Progenitor cell of endocrine pancreas (in vitro differentiated cells): ENCODE results near the gene MAP3K21. TPM values are rescaled to one million over a fixed set of nuclear protein-coding genes. Genes with fewer than 3 reads are reported as not detected.
A peak's percentile ranks its signal among the peaks of the same experiment; 100 is the strongest.

Source experiments
- DNase-seq: peaks from one replicate; pipeline ENCODE4 v3.0.0; 2021; ENCODE audit warnings: low spot score; ENCODE audit not compliant: unreplicated experiment
- H3K27ac Mint-ChIP-seq: 2 replicates; pipeline ENCODE4 v1.8.0; 2021; ENCODE audit warnings: mild to moderate bottlenecking, moderate library complexity, mixed read lengths
- H3K27me3 Mint-ChIP-seq: 2 replicates; pipeline ENCODE4 v1.8.0; 2021; ENCODE audit warnings: mixed read lengths
- H3K36me3 Mint-ChIP-seq: 2 replicates; pipeline ENCODE4 v1.8.0; 2022; ENCODE audit warnings: mixed read lengths; ENCODE audit not compliant: insufficient read depth
- H3K4me1 Mint-ChIP-seq: 2 replicates; pipeline ENCODE4 v1.8.0; 2021; ENCODE audit warnings: low read depth, mixed read lengths
- H3K4me3 Mint-ChIP-seq: 2 replicates; pipeline ENCODE4 v1.8.0; 2021; ENCODE audit warnings: low read depth, mild to moderate bottlenecking, moderate library complexity, mixed read lengths
- H3K9me3 Mint-ChIP-seq: 2 replicates; pipeline ENCODE4 v1.8.0; 2021; ENCODE audit warnings: low read depth, mixed read lengths
- total RNA-seq: library from RNA; stranded (reverse); gene quantifications from 2 replicates; pipeline ENCODE4 v1.2.1, GENCODE V29; 2021
- TF ChIP-seq, protein P1 (sequence below): fragments of 200-600 bp; sonication (generic); IDR thresholded peaks from one replicate; pipeline ENCODE4 v1.5.0; 2021; ENCODE audit warnings: antibody characterized with exemption, mild to moderate bottlenecking; ENCODE audit not compliant: unreplicated experiment

The MAP3K21 gene
- total RNA-seq, 1 donor from 2014 or later = 13.1 TPM

GRCh38 chr1:233295975-233296322 lies 31.6 kb upstream of the MAP3K21 start:
- TF ChIP-seq, protein P1, sequence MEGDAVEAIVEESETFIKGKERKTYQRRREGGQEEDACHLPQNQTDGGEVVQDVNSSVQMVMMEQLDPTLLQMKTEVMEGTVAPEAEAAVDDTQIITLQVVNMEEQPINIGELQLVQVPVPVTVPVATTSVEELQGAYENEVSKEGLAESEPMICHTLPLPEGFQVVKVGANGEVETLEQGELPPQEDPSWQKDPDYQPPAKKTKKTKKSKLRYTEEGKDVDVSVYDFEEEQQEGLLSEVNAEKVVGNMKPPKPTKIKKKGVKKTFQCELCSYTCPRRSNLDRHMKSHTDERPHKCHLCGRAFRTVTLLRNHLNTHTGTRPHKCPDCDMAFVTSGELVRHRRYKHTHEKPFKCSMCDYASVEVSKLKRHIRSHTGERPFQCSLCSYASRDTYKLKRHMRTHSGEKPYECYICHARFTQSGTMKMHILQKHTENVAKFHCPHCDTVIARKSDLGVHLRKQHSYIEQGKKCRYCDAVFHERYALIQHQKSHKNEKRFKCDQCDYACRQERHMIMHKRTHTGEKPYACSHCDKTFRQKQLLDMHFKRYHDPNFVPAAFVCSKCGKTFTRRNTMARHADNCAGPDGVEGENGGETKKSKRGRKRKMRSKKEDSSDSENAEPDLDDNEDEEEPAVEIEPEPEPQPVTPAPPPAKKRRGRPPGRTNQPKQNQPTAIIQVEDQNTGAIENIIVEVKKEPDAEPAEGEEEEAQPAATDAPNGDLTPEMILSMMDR = no peak
- no peaks in the 10 kb centered on the region for H3K9me3 Mint-ChIP-seq
- H3K27ac Mint-ChIP-seq = no peak overlapping the region
- no peaks in the 10 kb centered on the region for H3K36me3 Mint-ChIP-seq
- H3K27me3 Mint-ChIP-seq = no peaks in the 10 kb centered on the region
- H3K4me3 Mint-ChIP-seq = peak overlapping the region; percentile 85
- no peak for DNase-seq
- H3K4me1 Mint-ChIP-seq = peaks cover 10% of the 10 kb centered on the region

DNA sequence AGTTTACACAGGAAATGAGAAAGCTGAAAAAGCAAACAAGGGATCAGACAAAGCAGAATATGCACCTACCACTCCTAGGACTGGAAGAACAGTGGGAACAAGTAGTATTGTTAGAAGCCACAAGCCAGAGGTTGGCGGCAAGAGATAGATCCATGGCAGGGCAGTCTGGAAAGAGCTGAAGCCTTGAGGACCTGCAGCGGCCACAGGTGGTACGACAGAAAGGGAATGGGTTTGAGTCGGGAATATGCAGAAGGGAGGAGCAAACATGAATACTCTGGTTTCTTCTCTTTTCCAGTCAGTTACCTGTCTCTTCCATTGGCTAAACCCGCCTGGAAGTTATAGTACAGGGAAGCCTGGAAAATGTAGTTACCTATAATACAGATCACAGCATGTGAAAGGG lies 28.1 kb upstream of the MAP3K21 start:
- TF ChIP-seq, protein P1 = no peak
- Mint-ChIP-seq H3K4me3 (no peak overlapping the region), H3K9me3 (no peaks in the 10 kb centered on the region), H3K27ac (no peak overlapping the region), H3K27me3 (no peaks in the 10 kb centered on the region), H3K36me3 (no peaks in the 10 kb centered on the region), H3K4me1 (peaks cover 9% of the 10 kb centered on the region)
- no peak for DNase-seq

GRCh38 chr1:233300326-233300725 lies 27.2 kb upstream of the MAP3K21 start:
- Mint-ChIP-seq H3K4me3 (no peak overlapping the region), H3K27me3 (no peaks in the 10 kb centered on the region), H3K36me3 (no peaks in the 10 kb centered on the region), H3K4me1 (peaks cover 3% of the 10 kb centered on the region), H3K9me3 (no peaks in the 10 kb centered on the region), H3K27ac (no peak overlapping the region)
- TF ChIP-seq, protein P1 = no peak
- DNase-seq = no peak

DNA sequence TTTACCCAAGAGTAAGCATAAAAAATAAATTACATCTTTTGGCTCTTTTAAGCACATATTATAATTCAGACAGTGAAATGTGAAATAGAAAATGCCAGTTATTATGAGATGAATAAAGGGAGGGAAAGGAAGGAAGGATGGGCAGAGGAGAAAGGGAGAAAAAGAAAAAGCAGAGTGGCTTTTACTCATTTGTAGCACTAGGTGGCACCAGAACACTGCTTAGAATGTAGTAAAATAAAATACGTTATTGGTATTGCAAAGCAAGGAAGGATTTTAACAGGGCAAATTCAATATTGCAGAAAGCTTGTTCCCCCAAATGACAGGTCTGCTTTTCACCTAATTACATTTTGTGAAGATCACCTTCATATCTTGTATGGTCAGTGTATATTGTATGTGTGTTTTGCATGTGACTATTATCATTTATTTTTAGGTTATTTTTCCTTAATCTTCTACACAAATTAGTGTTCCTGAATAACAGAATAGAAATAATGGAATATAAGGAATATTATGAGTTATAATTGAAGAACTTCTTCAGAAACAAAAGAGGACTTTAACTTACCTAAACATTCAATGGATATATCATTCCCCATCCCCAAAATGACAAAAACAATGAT lies 22.9 kb upstream of the MAP3K21 start:
- TF ChIP-seq, protein P1 = peak; percentile 86
- Mint-ChIP-seq H3K36me3 (no peaks in the 10 kb centered on the region), H3K4me1 (no peaks in the 10 kb centered on the region), H3K9me3 (peaks cover 3% of the 10 kb centered on the region), H3K27ac (no peak overlapping the region), H3K27me3 (no peaks in the 10 kb centered on the region), H3K4me3 (no peak overlapping the region)
- no peak for DNase-seq

GRCh38 chr1:233313434-233314155 lies 13.9 kb upstream of the MAP3K21 start:
- Mint-ChIP-seq H3K9me3 (peaks cover 3% of the 10 kb centered on the region), H3K4me1 (peaks cover 32% of the 10 kb centered on the region), H3K27me3 (no peaks in the 10 kb centered on the region), H3K4me3 (no peak overlapping the region), H3K27ac (peak overlapping the region; percentile 2), H3K36me3 (no peaks in the 10 kb centered on the region)
- TF ChIP-seq, protein P1 = no peak
- DNase-seq = no peak
